GM23338 (cell line): ENCODE data around the gene ZNF774. TPM values are rescaled to one million over a fixed set of nuclear protein-coding genes. Genes with fewer than 3 reads are reported as not detected.

Experiments used
- ATAC-seq: fragments of 200-7000 bp; cut with Tn5 transposase; 3 replicates; pipeline ENCODE4 v1.9.1; 2020
- DNase-seq: peaks from one replicate; pipeline ENCODE4 v3.0.0-alpha.2; 2015; ENCODE audit warnings: low spot score
- H2AFZ ChIP-seq: fragments of 200-600 bp; sonication (generic); 2 replicates; pipeline ENCODE4 v1.8.0; 2016; ENCODE audit warnings: antibody characterized with exemption, mild to moderate bottlenecking, moderate library complexity
- H3F3A ChIP-seq: fragments of 200-600 bp; sonication (generic); replicated peaks from 2 replicates; pipeline ENCODE4 v1.8.0; 2017; ENCODE audit warnings: antibody characterized with exemption, mixed run types, low read depth
- H3K27ac ChIP-seq: fragments of 200-600 bp; sonication (generic); 2 replicates; pipeline ENCODE4 v1.6.1; 2016; ENCODE audit warnings: low read depth
- H3K27me3 ChIP-seq: fragments of 200-600 bp; sonication (generic); 2 replicates; pipeline ENCODE4 v1.8.0; 2016; ENCODE audit warnings: mild to moderate bottlenecking, mixed run types, moderate library complexity; ENCODE audit not compliant: insufficient read depth
- H3K36me3 ChIP-seq: fragments of 200-600 bp; sonication (generic); 2 replicates; pipeline ENCODE4 v1.8.0; 2016; ENCODE audit warnings: mild to moderate bottlenecking; ENCODE audit not compliant: insufficient read depth
- H3K4me1 ChIP-seq: fragments of 200-600 bp; sonication (generic); 2 replicates; pipeline ENCODE4 v1.8.0; 2016; ENCODE audit warnings: mild to moderate bottlenecking, moderate library complexity; ENCODE audit not compliant: insufficient read depth
- H3K4me2 ChIP-seq: fragments of 200-600 bp; sonication (generic); 2 replicates; pipeline ENCODE4 v1.7.1; 2017; ENCODE audit warnings: mixed run types
- H3K4me3 ChIP-seq: fragments of 200-600 bp; sonication (generic); 2 replicates; pipeline ENCODE4 v1.6.1; 2016; ENCODE audit warnings: mixed run types
- H3K79me2 ChIP-seq: fragments of 200-600 bp; sonication (generic); replicated peaks from 2 replicates; pipeline ENCODE4 v1.8.0; 2017; ENCODE audit warnings: mild to moderate bottlenecking; ENCODE audit not compliant: insufficient read depth
- H3K9me2 ChIP-seq: fragments of 200-600 bp; sonication (generic); 2 replicates; pipeline ENCODE4 v1.8.0; 2017; ENCODE audit not compliant: insufficient read depth
- H4K20me1 ChIP-seq: fragments of 200-600 bp; sonication (generic); replicated peaks from 2 replicates; pipeline ENCODE4 v1.8.0; 2017; ENCODE audit warnings: mild to moderate bottlenecking; ENCODE audit not compliant: insufficient read depth
- H3K27ac Mint-ChIP-seq: 2 replicates; pipeline ENCODE4 v1.8.0; 2020; ENCODE audit warnings: inconsistent platforms, mild to moderate bottlenecking, moderate library complexity, mixed read lengths
- H3K27me3 Mint-ChIP-seq: 3 replicates; pipeline ENCODE4 v1.8.0; 2022; ENCODE audit warnings: low read depth, mild to moderate bottlenecking, moderate library complexity, mixed read lengths, inconsistent platforms; ENCODE audit not compliant: insufficient read depth, poor library complexity
- H3K36me3 Mint-ChIP-seq: 3 replicates; pipeline ENCODE4 v1.8.0; 2021; ENCODE audit warnings: low read depth, mild to moderate bottlenecking, inconsistent platforms, moderate library complexity, mixed read lengths
- H3K4me1 Mint-ChIP-seq: 3 replicates; pipeline ENCODE4 v1.8.0; 2020; ENCODE audit warnings: mild to moderate bottlenecking, inconsistent platforms, mixed read lengths
- H3K4me3 Mint-ChIP-seq: 3 replicates; pipeline ENCODE4 v1.8.0; 2021; ENCODE audit warnings: moderate library complexity, mild to moderate bottlenecking, inconsistent platforms, mixed read lengths
- H3K9me3 Mint-ChIP-seq: 3 replicates; pipeline ENCODE4 v1.8.0; 2020; ENCODE audit warnings: moderate library complexity, mild to moderate bottlenecking, inconsistent platforms, mixed read lengths
- CREB1 ChIP-seq: fragments of 250-450 bp; sonication (Bioruptor Pico); IDR thresholded peaks from 2 replicates; pipeline ENCODE4 v1.5.0; 2020; ENCODE audit warnings: low read depth, mild to moderate bottlenecking, moderate library complexity
- CTCF ChIP-seq, 2 experiments: fragments of 200-600 bp in 1 of 2; sonication (generic) in 1 of 2; conservative IDR thresholded peaks; 2 replicates each; pipeline versions ENCODE4 v1.5.1 to v1.6.1; 2016 to 2017; ENCODE audit warnings: antibody characterized with exemption in 2 of 2, low read depth in 2 of 2, mild to moderate bottlenecking in 2 of 2, moderate library complexity in 1 of 2
- ETS1 ChIP-seq: IDR thresholded peaks from 2 replicates; pipeline ENCODE4 v1.6.1; 2016; ENCODE audit warnings: antibody characterized with exemption
- EZH2 ChIP-seq: fragments of 200-600 bp; sonication (generic); IDR thresholded peaks from one replicate; pipeline ENCODE4 v1.8.0; 2017; ENCODE audit warnings: antibody characterized with exemption, mild to moderate bottlenecking, low read depth; ENCODE audit not compliant: unreplicated experiment
- EZH2phosphoT487 ChIP-seq: fragments of 200-600 bp; sonication (generic); IDR thresholded peaks from one replicate; pipeline ENCODE4 v1.8.1; 2018; ENCODE audit warnings: antibody characterized with exemption; ENCODE audit not compliant: unreplicated experiment
- JUNB ChIP-seq: IDR thresholded peaks from one replicate; pipeline ENCODE4 v1.6.1; 2016; ENCODE audit warnings: antibody characterized with exemption; ENCODE audit not compliant: unreplicated experiment
- NANOG ChIP-seq: IDR thresholded peaks from 2 replicates; pipeline ENCODE4 v1.6.1; 2016; ENCODE audit warnings: antibody characterized with exemption, borderline replicate concordance
- POLR2AphosphoS5 ChIP-seq: IDR thresholded peaks from 2 replicates; pipeline ENCODE4 v1.6.1; 2016; ENCODE audit warnings: antibody characterized with exemption, low read depth
- STAT1 ChIP-seq: IDR thresholded peaks from one replicate; pipeline ENCODE4 v1.6.1; 2016; ENCODE audit warnings: antibody characterized with exemption; ENCODE audit not compliant: unreplicated experiment
- ZNF114 ChIP-seq: fragments of 250-450 bp; sonication (Bioruptor Pico); IDR thresholded peaks from 2 replicates; pipeline ENCODE4 v1.5.0; 2020; ENCODE audit warnings: mild to moderate bottlenecking, moderate library complexity
- ZNF331 ChIP-seq: fragments of 250-450 bp; sonication (Bioruptor Pico); IDR thresholded peaks from 2 replicates; pipeline ENCODE4 v1.5.0; 2020; ENCODE audit warnings: low read depth, mild to moderate bottlenecking, moderate library complexity
- ZNF462 ChIP-seq: fragments of 250-450 bp; sonication (Bioruptor Pico); IDR thresholded peaks from 2 replicates; pipeline ENCODE4 v1.5.0; 2020; ENCODE audit warnings: mild to moderate bottlenecking, moderate library complexity
- polyA plus RNA-seq: library from polyadenylated mRNA; unstranded; fragments of >200 nt; fragmentation: Nextera tagmentation; extraction: Ambion mirVana; gene quantifications from 2 replicates; pipeline ENCODE4 v1.2.1, GENCODE V29; 2016
- total RNA-seq: library from RNA; depleted of rRNA; stranded (reverse); fragments of >200 nt; shearing (Covaris generic); gene quantifications from 2 replicates; pipeline ENCODE4 v1.2.3, GENCODE V29; 2014
- TF ChIP-seq, protein P1 (sequence below): IDR thresholded peaks from one replicate; pipeline ENCODE4 v1.6.1; 2018; ENCODE audit warnings: antibody characterized with exemption; ENCODE audit not compliant: unreplicated experiment

ZNF774 gene
- total and polyA plus RNA-seq, 2 experiments from 2014 or later = 0.45 to 1.8 TPM

GRCh38 chr15:90367576-90367975 is 15.5 kb downstream of the ZNF774 start:
- DNase-seq (no peak), ATAC-seq (no peak)
- Mint-ChIP-seq H3K4me3 (no peak overlapping the region), H3K36me3 (no peaks in the 10 kb centered on the region; the same call in 2 of the 3 replicates), H3K4me1 (peaks cover 8% of the 10 kb centered on the region), H3K27ac (no peak overlapping the region), H3K27me3 (no peaks in the 10 kb centered on the region), H3K9me3 (no peaks in the 10 kb centered on the region; the same call in 2 of the 3 replicates)
- TF ChIP-seq ZNF331 (CRISPR knock-in tag) (no peak), ETS1 (no peak), POLR2AphosphoS5 (no peak), NANOG (no peak), CTCF (conservative IDR thresholded peaks at IDR 0.05; ENCODE audit: low read depth in 2 of 2) (no peak), CREB1 (CRISPR knock-in tag) (no peak), EZH2 (no peak), JUNB (no peak), STAT1 (no peak), ZNF462 (no peak), ZNF114 (CRISPR knock-in tag) (no peak), EZH2phosphoT487 (no peak)
- TF ChIP-seq, protein P1, sequence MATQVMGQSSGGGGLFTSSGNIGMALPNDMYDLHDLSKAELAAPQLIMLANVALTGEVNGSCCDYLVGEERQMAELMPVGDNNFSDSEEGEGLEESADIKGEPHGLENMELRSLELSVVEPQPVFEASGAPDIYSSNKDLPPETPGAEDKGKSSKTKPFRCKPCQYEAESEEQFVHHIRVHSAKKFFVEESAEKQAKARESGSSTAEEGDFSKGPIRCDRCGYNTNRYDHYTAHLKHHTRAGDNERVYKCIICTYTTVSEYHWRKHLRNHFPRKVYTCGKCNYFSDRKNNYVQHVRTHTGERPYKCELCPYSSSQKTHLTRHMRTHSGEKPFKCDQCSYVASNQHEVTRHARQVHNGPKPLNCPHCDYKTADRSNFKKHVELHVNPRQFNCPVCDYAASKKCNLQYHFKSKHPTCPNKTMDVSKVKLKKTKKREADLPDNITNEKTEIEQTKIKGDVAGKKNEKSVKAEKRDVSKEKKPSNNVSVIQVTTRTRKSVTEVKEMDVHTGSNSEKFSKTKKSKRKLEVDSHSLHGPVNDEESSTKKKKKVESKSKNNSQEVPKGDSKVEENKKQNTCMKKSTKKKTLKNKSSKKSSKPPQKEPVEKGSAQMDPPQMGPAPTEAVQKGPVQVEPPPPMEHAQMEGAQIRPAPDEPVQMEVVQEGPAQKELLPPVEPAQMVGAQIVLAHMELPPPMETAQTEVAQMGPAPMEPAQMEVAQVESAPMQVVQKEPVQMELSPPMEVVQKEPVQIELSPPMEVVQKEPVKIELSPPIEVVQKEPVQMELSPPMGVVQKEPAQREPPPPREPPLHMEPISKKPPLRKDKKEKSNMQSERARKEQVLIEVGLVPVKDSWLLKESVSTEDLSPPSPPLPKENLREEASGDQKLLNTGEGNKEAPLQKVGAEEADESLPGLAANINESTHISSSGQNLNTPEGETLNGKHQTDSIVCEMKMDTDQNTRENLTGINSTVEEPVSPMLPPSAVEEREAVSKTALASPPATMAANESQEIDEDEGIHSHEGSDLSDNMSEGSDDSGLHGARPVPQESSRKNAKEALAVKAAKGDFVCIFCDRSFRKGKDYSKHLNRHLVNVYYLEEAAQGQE = no peak
- peak overlapping the region; percentile 18; the same call in 1 of the 2 replicates for H2AFZ ChIP-seq
- peak overlapping the region; percentile 8; the same call in 1 of the 2 replicates for H3K27ac ChIP-seq
- H3K27me3 ChIP-seq = no peaks in the 10 kb centered on the region
- H3K4me2 ChIP-seq = no peak overlapping the region
- no peaks in the 10 kb centered on the region for H3K4me1 ChIP-seq
- H3K4me3 ChIP-seq = no peak overlapping the region
- no peaks in the 10 kb centered on the region for H3K36me3 ChIP-seq
- H3K9me2 ChIP-seq = no peaks in the 10 kb centered on the region
- no peaks in the 10 kb centered on the region for H3K79me2 ChIP-seq
- no peaks in the 10 kb centered on the region for H3F3A ChIP-seq
- no peaks in the 10 kb centered on the region for H4K20me1 ChIP-seq
